Neural progenitor cell (in vitro differentiated cells): ENCODE measurements around the gene ANAPC10. TPM values are rescaled to one million over a fixed set of nuclear protein-coding genes. Genes with fewer than 3 reads are reported as not detected.
A peak's percentile ranks its signal among the peaks of the same experiment; 100 is the strongest.

ENCODE experiments used
- DNase-seq: peaks from one replicate; pipeline ENCODE4 v3.0.0-alpha.2; 2016; ENCODE audit warnings: low spot score
- H2AFZ ChIP-seq: fragments of 200-600 bp; sonication (generic); replicated peaks from 2 replicates; pipeline ENCODE4 v1.6.1; 2016; ENCODE audit warnings: antibody characterized with exemption
- H3F3A ChIP-seq: fragments of 200-600 bp; sonication (generic); 2 replicates; pipeline ENCODE4 v1.6.1; 2016; ENCODE audit warnings: antibody characterized with exemption, low read depth
- H3K27ac ChIP-seq: fragments of 200-600 bp; sonication (generic); 2 replicates; pipeline ENCODE4 v1.5.1; 2016; ENCODE audit warnings: mild to moderate bottlenecking
- H3K27me3 ChIP-seq: fragments of 200-600 bp; sonication (generic); 2 replicates; pipeline ENCODE4 v1.6.1; 2016; ENCODE audit warnings: mild to moderate bottlenecking, moderate library complexity
- H3K36me3 ChIP-seq: fragments of 200-600 bp; sonication (generic); 2 replicates; pipeline ENCODE4 v1.5.1; 2016
- H3K4me1 ChIP-seq: fragments of 200-600 bp; sonication (generic); 2 replicates; pipeline ENCODE4 v1.6.1; 2016; ENCODE audit warnings: mixed run types
- H3K4me2 ChIP-seq: fragments of 200-600 bp; sonication (generic); 2 replicates; pipeline ENCODE4 v1.6.1; 2016
- H3K4me3 ChIP-seq: fragments of 200-600 bp; sonication (generic); 2 replicates; pipeline ENCODE4 v1.5.1; 2016
- H3K79me2 ChIP-seq: fragments of 200-600 bp; sonication (generic); 2 replicates; pipeline ENCODE4 v1.6.1; 2016; ENCODE audit warnings: low read depth
- H3K9ac ChIP-seq: fragments of 200-600 bp; sonication (generic); 2 replicates; pipeline ENCODE4 v1.6.1; 2016
- H3K9me3 ChIP-seq: fragments of 200-600 bp; sonication (generic); 2 replicates; pipeline ENCODE4 v1.5.1; 2016; ENCODE audit warnings: low read depth
- H4K20me1 ChIP-seq: fragments of 200-600 bp; sonication (generic); 2 replicates; pipeline ENCODE4 v1.6.1; 2016; ENCODE audit warnings: low read depth
- H3K27ac Mint-ChIP-seq: 3 replicates; pipeline ENCODE4 v1.8.0; 2021; ENCODE audit warnings: mixed read lengths
- H3K27me3 Mint-ChIP-seq: 2 replicates; pipeline ENCODE4 v1.8.0; 2022; ENCODE audit warnings: low read depth, mild to moderate bottlenecking, inconsistent platforms, moderate library complexity, mixed read lengths; ENCODE audit not compliant: insufficient read depth
- H3K36me3 Mint-ChIP-seq: 3 replicates; pipeline ENCODE4 v1.8.0; 2021; ENCODE audit warnings: mixed read lengths
- H3K4me1 Mint-ChIP-seq: 3 replicates; pipeline ENCODE4 v1.8.0; 2021; ENCODE audit warnings: mixed read lengths
- H3K4me3 Mint-ChIP-seq: 3 replicates; pipeline ENCODE4 v1.8.0; 2021; ENCODE audit warnings: mild to moderate bottlenecking, moderate library complexity, mixed read lengths
- H3K9me3 Mint-ChIP-seq: 3 replicates; pipeline ENCODE4 v1.8.0; 2020; ENCODE audit warnings: mixed read lengths
- CTCF ChIP-seq: fragments of 200-600 bp; sonication (generic); IDR thresholded peaks from 2 replicates; pipeline ENCODE4 v1.5.1; 2017; ENCODE audit warnings: antibody characterized with exemption, mild to moderate bottlenecking
- EZH2 ChIP-seq: fragments of 200-600 bp; sonication (generic); IDR thresholded peaks from 2 replicates; pipeline ENCODE4 v1.6.1; 2017; ENCODE audit warnings: antibody characterized with exemption, mild to moderate bottlenecking, moderate library complexity
- EZH2phosphoT487 ChIP-seq: fragments of 200-600 bp; sonication (generic); IDR thresholded peaks from 2 replicates; pipeline ENCODE4 v1.6.1; 2017; ENCODE audit warnings: antibody characterized with exemption
- total RNA-seq: library from RNA; depleted of rRNA; stranded (reverse); fragments of >200 nt; gene quantifications from 2 replicates; pipeline ENCODE4 v1.2.3, GENCODE V29; 2015; ENCODE audit warnings: low replicate concordance

ANAPC10 gene
- total RNA-seq, 1 donor from 2014 or later: 48.4 TPM

GRCh38 chr4:144975718-144976117, 122.3 kb downstream of the ANAPC10 start:
- Mint-ChIP-seq H3K36me3 (peaks cover 2% of the 10 kb centered on the region), H3K4me3 (no peak overlapping the region), H3K4me1 (peaks cover 2% of the 10 kb centered on the region), H3K27ac (no peak overlapping the region), H3K9me3 (peaks cover 9% of the 10 kb centered on the region), H3K27me3 (no peaks in the 10 kb centered on the region)
- no peak overlapping the region for H2AFZ ChIP-seq
- DNase-seq: no peak
- no peak overlapping the region for H3K27ac ChIP-seq
- no peaks in the 10 kb centered on the region for H3K79me2 ChIP-seq
- H3K27me3 ChIP-seq: no peaks in the 10 kb centered on the region
- no peak overlapping the region for H3K9ac ChIP-seq
- H3F3A ChIP-seq: no peaks in the 10 kb centered on the region
- H3K4me3 ChIP-seq: no peak overlapping the region
- H3K9me3 ChIP-seq: no peaks in the 10 kb centered on the region
- H3K36me3 ChIP-seq: no peaks in the 10 kb centered on the region
- H4K20me1 ChIP-seq: no peaks in the 10 kb centered on the region
- no peak overlapping the region for H3K4me2 ChIP-seq
- TF ChIP-seq EZH2 (no peak), EZH2phosphoT487 (no peak), CTCF (no peak)
- peaks cover 2% of the 10 kb centered on the region for H3K4me1 ChIP-seq

- Histone ChIP-seq H3K4me1 (peaks cover 6% of the 10 kb centered on the region), H3K27ac (no peak overlapping the region), H3K9me3 (no peaks in the 10 kb centered on the region), H4K20me1 (no peaks in the 10 kb centered on the region), H3K79me2 (no peaks in the 10 kb centered on the region), H3F3A (no peaks in the 10 kb centered on the region), H3K9ac (no peak overlapping the region), H3K36me3 (no peaks in the 10 kb centered on the region), H2AFZ (peak overlapping the region; percentile 66), H3K4me3 (no peak overlapping the region), H3K27me3 (no peaks in the 10 kb centered on the region), H3K4me2 (peak overlapping the region; percentile 41)
- Mint-ChIP-seq H3K36me3 (no peaks in the 10 kb centered on the region), H3K4me1 (no peaks in the 10 kb centered on the region), H3K4me3 (no peak overlapping the region), H3K27ac (no peak overlapping the region), H3K27me3 (peaks cover 3% of the 10 kb centered on the region), H3K9me3 (no peaks in the 10 kb centered on the region)
- no peak for TF ChIP-seq EZH2
- DNase-seq: no peak
These were observed 127.4 kb downstream of the ANAPC10 start for GRCh38 chr4:144970597-144970996.

- Histone ChIP-seq H2AFZ (no peak overlapping the region), H4K20me1 (no peaks in the 10 kb centered on the region), H3K4me1 (peaks cover 6% of the 10 kb centered on the region), H3K9ac (no peak overlapping the region), H3K27ac (no peak overlapping the region), H3K9me3 (no peaks in the 10 kb centered on the region), H3K4me2 (no peak overlapping the region), H3K27me3 (no peaks in the 10 kb centered on the region), H3K36me3 (no peaks in the 10 kb centered on the region), H3F3A (no peaks in the 10 kb centered on the region), H3K4me3 (no peak overlapping the region), H3K79me2 (no peaks in the 10 kb centered on the region)
- Mint-ChIP-seq H3K9me3 (no peaks in the 10 kb centered on the region), H3K36me3 (no peaks in the 10 kb centered on the region), H3K27me3 (peaks cover 3% of the 10 kb centered on the region), H3K4me1 (no peaks in the 10 kb centered on the region), H3K27ac (no peak overlapping the region), H3K4me3 (no peak overlapping the region)
- no peak for DNase-seq
- TF ChIP-seq EZH2phosphoT487 (no peak), CTCF (no peak), EZH2 (no peak)
These were observed 128.2 kb downstream of the ANAPC10 start for GRCh38 chr4:144969821-144970220.

GRCh38 chr4:144968606-144969005, 129.4 kb downstream of the ANAPC10 start:
- H3K36me3 Mint-ChIP-seq: no peaks in the 10 kb centered on the region
- Histone ChIP-seq H3K36me3 (no peaks in the 10 kb centered on the region), H3K27ac (no peak overlapping the region), H3F3A (no peaks in the 10 kb centered on the region), H3K9me3 (no peaks in the 10 kb centered on the region), H2AFZ (no peak overlapping the region), H3K4me2 (no peak overlapping the region), H4K20me1 (no peaks in the 10 kb centered on the region), H3K9ac (no peak overlapping the region), H3K27me3 (no peaks in the 10 kb centered on the region), H3K4me3 (no peak overlapping the region), H3K79me2 (no peaks in the 10 kb centered on the region), H3K4me1 (peaks cover 6% of the 10 kb centered on the region)
- H3K27ac Mint-ChIP-seq: no peak overlapping the region
- H3K4me3 Mint-ChIP-seq: no peak overlapping the region
- no peaks in the 10 kb centered on the region for H3K4me1 Mint-ChIP-seq
- peaks cover 3% of the 10 kb centered on the region for H3K27me3 Mint-ChIP-seq
- no peaks in the 10 kb centered on the region for H3K9me3 Mint-ChIP-seq
- DNase-seq: no peak
- TF ChIP-seq CTCF (no peak), EZH2phosphoT487 (no peak), EZH2 (no peak)
